Stimulated activated CD8-positive, alpha-beta memory T cell treated with anti-CD3 and anti-CD28 coated beads, Interleukin-4, amount 100 ng/mL, for 24 hours (primary cell): ENCODE results near the gene SLC5A4.

Experiments
- DNase-seq: peaks from one replicate; pipeline ENCODE4 v3.0.0-alpha.2; 2020; ENCODE audit warnings: low read depth

The SLC5A4 gene

GRCh38 chr22:32232191-32232830 lies 22.8 kb downstream of the SLC5A4 start:
- no peak for DNase-seq

GRCh38 chr22:32226326-32227104 lies 28.6 kb downstream of the SLC5A4 start:
- DNase-seq, result no peak

DNA sequence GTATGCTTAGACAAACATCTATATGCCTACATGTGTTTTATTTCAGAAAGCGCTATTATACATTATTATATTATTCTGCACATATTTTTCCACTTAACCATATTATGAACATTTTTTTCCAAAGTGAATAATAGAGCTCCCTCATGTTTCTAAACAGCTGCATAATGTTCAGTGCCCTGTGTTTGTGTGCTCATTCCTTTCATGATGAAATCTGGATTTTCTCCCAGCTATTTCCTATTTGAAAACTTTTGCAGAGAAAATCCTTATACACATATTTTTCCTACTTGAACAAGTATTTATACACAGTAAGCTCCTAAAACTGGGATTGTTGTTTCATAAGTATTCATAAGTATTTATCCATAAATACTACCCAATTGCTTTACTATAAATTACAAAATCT lies 32.2 kb downstream of the SLC5A4 start:
- DNase-seq, result no peak

- no peak for DNase-seq
Observed at GRCh38 chr22:32219026-32219425, 36.1 kb downstream of the SLC5A4 start.

DNA sequence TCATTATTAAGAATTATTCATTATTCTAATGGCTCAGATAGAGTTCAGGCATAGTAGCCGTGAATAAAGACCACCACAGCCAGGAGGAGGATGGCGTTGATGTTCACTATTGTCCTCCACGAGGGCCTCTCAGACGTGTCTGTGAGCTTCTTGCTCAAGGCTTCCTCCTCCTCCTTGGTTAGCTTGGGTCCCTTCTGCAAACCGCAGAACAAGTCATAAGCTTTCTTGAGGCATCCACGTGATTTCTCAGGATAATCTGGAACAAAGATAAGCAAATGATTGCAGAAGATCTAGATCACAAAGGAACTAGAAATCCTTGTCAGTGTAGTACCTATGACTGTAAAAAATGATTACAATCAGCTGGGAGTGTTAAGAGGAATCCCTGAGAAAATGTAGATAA lies 36.7 kb downstream of the SLC5A4 start:
- DNase-seq, result no peak

- DNase-seq, result no peak
Observed at GRCh38 chr22:32217465-32217864, 37.7 kb downstream of the SLC5A4 start.

- no peak for DNase-seq
Observed at GRCh38 chr22:32216911-32217310, 38.2 kb downstream of the SLC5A4 start.

DNA sequence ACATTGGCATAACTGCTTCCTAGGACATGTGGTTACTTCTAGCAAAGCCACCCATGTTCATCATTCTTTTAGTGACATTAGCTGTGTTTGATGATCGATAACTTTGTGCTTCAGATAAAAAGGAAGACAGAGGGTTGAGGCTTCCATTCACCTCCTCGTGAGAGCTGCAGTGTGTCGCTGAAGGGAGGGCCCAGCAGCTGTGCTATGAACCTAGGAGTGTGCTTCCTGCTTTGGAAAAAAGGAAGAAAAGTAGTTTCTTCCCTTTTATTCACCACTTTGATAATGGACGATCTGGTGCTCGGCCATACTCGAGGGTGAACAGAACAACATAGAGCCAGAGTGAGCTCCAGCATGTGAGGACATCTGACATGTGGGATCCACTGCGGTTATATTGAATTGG lies 44.1 kb downstream of the SLC5A4 start:
- no peak for DNase-seq

- no peak for DNase-seq
Observed at GRCh38 chr22:32208681-32209080, 46.5 kb downstream of the SLC5A4 start.

DNA sequence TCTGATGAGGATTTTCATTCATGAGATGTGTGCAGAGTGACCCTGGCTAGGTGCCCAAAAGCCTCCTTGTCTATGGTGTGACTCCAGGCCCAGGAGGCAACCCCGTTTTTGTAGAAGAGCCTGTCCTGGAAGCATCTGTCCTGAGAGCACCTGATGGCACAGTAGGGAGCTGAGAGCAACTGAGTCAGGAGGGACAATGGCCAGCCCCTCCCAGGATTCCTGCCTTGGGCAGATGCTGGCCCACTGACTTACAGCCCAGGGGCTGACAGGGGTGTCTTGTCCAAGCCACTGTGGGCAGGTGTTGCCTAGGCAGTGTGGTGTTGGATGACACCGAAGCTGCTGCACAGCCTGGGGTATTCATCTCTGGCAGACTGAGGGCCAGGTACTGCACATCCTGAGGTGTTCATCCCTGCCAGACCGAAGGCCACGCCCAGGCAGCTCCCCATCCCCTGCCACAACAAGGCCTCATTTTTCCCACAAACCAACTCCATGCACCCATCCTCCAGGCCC lies 47.1 kb downstream of the SLC5A4 start:
- no peak for DNase-seq

- no peak for DNase-seq
Observed at GRCh38 chr22:32206774-32207758, 48.1 kb downstream of the SLC5A4 start.

GRCh38 chr22:32205974-32206773 lies 49.0 kb downstream of the SLC5A4 start:
- DNase-seq, result no peak

DNA sequence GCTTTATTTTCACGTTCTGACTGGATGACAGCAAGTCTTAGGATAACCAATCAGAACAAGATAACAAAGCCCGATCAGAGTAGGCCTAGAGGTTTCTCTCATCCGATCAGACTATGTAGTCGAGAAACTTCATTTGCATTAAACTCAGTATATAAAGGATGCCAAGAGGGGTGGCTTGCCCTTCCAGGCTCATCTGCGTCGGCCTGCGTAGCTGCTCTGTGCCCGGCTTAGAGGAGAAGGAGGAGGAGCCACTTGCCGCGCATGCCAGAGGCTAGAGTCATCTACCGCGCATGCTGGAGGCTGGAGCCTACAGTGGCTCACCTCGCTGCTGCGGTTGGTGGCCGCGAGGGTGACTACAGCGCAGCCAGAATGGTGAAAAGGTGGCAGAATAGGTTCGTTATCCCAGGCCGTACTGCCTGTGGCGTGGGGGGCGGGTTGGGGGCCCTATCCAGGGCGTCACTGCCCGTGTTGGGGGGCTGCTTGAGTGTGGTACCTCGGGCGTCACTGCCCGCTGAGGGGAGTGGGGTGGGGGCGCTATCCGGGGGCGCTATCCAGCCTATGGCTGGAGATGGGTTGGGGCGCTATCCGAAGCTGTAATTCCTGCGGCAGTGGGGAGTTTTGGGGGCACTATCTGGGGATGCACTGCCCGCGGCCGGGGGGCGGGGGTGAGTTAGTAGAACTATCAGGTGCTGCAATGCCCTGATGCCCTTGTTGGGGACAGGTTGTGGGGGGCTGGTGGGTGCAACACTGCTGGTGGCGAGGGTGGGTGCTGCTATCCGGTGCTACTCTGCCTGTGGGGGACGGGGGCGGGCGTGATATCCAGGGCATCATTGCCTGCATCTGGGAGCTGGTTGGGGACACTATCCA lies 50.1 kb downstream of the SLC5A4 start, which contains the start of gene RFPL2:
RFPL2 (minus strand) TSS at position 218 of the 867 bp plus-strand sequence. CDS start 2,622 bp downstream, outside the sequence.
- DNase-seq, result no peak

DNA sequence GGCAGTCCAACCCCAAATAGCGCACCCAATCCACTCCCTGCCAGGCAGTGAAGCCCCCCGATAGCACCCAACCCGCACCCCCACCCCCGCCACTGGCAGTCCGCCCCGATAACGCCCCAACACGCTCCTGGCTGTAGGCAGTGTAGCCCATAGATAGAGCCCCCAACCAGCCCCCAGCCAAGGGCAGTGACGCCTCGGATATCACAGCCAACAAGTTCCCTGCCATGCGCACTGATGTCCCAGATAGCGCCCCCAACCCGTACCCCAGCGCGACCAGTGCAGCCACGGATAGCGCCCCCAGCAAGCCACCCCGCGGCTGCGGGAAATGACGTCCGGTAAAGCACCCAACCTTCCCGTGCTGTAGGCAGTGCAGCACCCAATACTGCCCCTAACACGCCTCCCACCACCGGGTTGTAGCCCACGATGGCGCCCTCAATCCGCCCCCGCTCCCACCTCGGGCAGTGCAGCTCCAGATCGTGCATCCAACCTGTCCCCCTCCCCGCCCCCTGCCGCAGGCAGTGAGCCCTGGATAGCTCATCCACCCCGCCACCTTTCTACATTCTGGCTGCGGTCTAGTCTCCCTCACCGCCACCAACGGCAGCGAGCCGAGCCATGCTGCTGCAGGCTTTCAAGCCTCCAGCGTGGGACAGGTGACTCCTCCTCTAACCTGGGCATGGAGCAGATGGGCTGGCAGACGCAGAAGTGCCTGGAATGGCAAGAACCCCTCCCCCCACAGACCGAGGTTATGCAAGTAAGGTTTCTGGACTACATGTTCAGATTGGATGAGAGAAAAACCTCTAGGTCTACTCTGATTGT lies 50.9 kb downstream of the SLC5A4 start:
- no peak for DNase-seq

- no peak for DNase-seq
Observed at GRCh38 chr22:32203181-32204039, 51.7 kb downstream of the SLC5A4 start.

DNA sequence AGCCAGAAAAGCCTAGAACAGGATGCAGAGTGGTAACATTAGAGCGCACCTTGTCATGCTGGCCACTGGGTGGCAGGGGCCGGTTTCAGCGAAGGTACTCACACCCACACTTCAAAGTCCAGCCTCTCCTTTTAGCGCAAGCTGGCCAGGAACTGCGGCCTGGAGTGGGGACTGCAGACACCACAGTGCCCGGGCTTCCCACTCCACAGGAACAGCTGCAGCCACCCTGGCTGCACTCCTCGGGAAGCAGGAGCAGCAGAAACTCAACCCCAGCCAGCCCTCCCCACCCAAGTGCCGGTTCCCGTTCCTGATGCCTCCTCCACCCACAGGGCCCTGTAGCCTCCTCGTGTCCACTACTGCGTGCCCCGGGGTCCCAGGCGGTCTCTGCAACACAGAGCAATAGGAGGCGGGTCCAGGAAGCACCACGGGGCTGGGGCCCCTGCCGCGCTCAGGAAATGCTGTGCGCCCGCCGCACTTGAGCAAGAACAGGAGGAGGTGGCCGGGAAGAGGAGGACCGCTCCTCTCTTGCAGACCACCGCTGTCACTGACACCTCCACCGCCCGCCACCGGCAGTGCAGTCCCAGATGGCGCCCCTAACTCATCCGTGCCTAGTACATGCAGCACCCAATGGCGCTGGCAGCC lies 52.5 kb downstream of the SLC5A4 start:
- DNase-seq, result no peak

DNA sequence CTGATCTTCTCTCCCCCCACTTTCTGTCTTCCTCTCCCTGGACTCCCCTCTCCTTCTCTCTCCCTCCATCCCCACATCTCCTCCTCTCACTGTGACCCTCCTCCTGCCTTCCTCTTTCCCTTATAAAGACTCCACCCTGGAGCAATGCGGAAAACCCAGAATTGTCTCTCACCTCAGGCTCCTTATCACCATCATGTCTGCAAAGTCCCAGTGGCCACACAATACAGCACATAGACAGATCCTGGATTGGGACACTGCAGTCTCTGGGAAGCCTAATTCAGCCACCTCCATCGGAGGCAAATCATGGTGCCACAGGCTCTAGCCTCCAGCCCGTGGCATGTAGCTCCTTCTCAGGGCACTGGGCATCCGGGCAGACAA lies 53.0 kb downstream of the SLC5A4 start:
- DNase-seq, result no peak

DNA sequence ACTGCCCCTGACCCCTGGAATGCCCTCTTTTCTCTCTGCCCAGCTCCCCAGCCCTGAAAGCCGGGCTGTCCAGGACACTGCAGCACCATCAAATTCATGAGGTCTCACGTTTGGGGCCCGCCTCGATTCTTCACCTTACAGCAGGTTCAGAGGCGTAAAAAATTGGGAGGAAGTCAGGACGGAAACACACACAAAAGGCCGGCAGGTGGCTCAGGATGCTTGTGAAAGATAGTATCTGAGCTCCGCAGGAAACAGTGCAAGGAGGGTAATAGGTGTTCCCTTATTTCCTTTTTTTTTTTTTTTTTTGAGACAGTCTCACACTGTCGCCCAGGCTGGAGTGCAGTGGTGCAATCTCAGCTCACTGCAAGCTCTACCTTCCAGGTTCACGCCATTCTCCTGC lies 54.4 kb downstream of the SLC5A4 start:
- DNase-seq, result no peak
